SK-N-MC (cell line): ENCODE measurements around the gene ERC2.

Experiments
- DNase-seq: peaks from one replicate; pipeline ENCODE4 v3.0.0-alpha.2; 2011; ENCODE audit warnings: low read depth, low spot score
- H3K27ac ChIP-seq: fragments of 200-600 bp; sonication (generic); 2 replicates; pipeline ENCODE4 v1.5.1; 2016; ENCODE audit warnings: mixed run types
- H3K36me3 ChIP-seq: fragments of 200-600 bp; sonication (generic); 2 replicates; pipeline ENCODE4 v1.6.1; 2017; ENCODE audit warnings: antibody characterized with exemption, low read length, mixed read lengths; ENCODE audit not compliant: insufficient read depth
- H3K4me3 ChIP-seq: fragments of 200-600 bp; sonication (generic); 2 replicates; pipeline ENCODE4 v1.5.1; 2016
- H3K9ac ChIP-seq: fragments of 200-600 bp; sonication (generic); 2 replicates; pipeline ENCODE4 v1.8.0; 2017; ENCODE audit warnings: mixed run types, mixed read lengths; ENCODE audit not compliant: insufficient read length
- H3K9me3 ChIP-seq: fragments of 200-600 bp; sonication (generic); 2 replicates; pipeline ENCODE4 v1.6.1; 2017; ENCODE audit warnings: low read depth, mild to moderate bottlenecking, antibody characterized with exemption, low read length, moderate library complexity, mixed read lengths
- EZH2 ChIP-seq: fragments of 200-600 bp; sonication (generic); IDR thresholded peaks from one replicate; pipeline ENCODE4 v1.6.1; 2017; ENCODE audit warnings: antibody characterized with exemption
- FOXP2 ChIP-seq: optimal IDR thresholded peaks from 2 replicates; pipeline ENCODE3; 2011; ENCODE audit warnings: mild to moderate bottlenecking, moderate library complexity; ENCODE audit not compliant: insufficient read depth; ENCODE audit errors: extremely low read length, control extremely low read depth
- POLR2AphosphoS5 ChIP-seq: IDR thresholded peaks from 2 replicates; pipeline ENCODE4 v1.6.1; 2012; ENCODE audit warnings: mild to moderate bottlenecking, low read depth, low read length, borderline replicate concordance

ERC2 gene

GRCh38 chr3:55607175-55607574 lies 861.1 kb downstream of the ERC2 start:
- no peak overlapping the region for H3K4me3 ChIP-seq
- no peak overlapping the region for H3K9ac ChIP-seq
- no peak overlapping the region for H3K27ac ChIP-seq
- TF ChIP-seq POLR2AphosphoS5: no peak
- TF ChIP-seq EZH2: no peak
- no peak for TF ChIP-seq FOXP2
- H3K9me3 ChIP-seq: no peaks in the 10 kb centered on the region
- H3K36me3 ChIP-seq: no peaks in the 10 kb centered on the region
- no peak for DNase-seq

GRCh38 chr3:55605443-55606236 lies 862.6 kb downstream of the ERC2 start:
- no peaks in the 10 kb centered on the region for H3K9me3 ChIP-seq
- no peak for DNase-seq
- TF ChIP-seq FOXP2 (no peak), EZH2 (no peak), POLR2AphosphoS5 (no peak)
- H3K36me3 ChIP-seq: no peaks in the 10 kb centered on the region
- no peak overlapping the region for H3K4me3 ChIP-seq
- no peak overlapping the region for H3K27ac ChIP-seq
- H3K9ac ChIP-seq: no peak overlapping the region

DNA sequence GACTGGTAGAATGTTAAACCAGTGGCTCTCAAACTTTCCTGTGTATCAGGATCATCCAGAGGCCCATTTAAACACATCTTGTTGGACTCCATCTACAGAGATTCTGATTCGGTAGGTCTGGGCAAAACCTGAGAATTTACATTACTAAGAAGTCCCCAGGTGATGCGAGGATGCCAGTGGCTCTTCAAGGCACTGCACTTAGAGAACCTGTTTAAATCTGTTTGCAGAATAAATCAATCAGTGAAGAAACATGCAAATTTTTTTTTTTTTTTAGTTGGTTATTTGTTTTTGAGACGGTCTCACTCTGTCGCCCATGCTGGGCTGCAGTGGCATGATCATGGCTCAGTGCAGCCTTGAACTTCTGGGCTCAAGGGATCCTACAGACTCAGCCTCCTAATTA lies 863.4 kb downstream of the ERC2 start:
- Histone ChIP-seq H3K9ac (no peak overlapping the region), H3K4me3 (no peak overlapping the region), H3K9me3 (no peaks in the 10 kb centered on the region), H3K27ac (no peak overlapping the region), H3K36me3 (no peaks in the 10 kb centered on the region)
- TF ChIP-seq POLR2AphosphoS5 (no peak), FOXP2 (no peak), EZH2 (no peak)
- no peak for DNase-seq

DNA sequence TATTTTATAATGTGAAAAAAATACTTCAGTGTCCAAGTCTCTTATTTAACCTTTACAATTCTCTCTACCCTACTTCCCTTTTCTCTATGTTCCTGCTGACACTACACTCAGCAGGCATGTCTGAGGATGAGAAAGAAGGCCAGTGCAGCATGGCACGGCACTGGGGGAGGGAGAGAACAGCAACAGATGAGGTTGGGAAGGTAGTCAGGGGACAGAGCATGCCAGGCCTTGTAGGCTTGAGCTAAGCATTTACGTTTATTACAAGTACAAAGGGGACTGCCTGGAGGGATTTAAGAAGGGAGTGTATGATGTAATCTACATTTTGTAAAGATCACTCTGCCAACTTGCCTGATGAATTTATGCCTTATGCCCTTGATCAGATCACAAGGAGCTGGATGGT lies 863.9 kb downstream of the ERC2 start:
- Histone ChIP-seq H3K9ac (no peak overlapping the region), H3K9me3 (no peaks in the 10 kb centered on the region), H3K36me3 (no peaks in the 10 kb centered on the region), H3K4me3 (no peak overlapping the region), H3K27ac (no peak overlapping the region)
- DNase-seq: no peak
- TF ChIP-seq POLR2AphosphoS5 (no peak), FOXP2 (no peak), EZH2 (no peak)

DNA sequence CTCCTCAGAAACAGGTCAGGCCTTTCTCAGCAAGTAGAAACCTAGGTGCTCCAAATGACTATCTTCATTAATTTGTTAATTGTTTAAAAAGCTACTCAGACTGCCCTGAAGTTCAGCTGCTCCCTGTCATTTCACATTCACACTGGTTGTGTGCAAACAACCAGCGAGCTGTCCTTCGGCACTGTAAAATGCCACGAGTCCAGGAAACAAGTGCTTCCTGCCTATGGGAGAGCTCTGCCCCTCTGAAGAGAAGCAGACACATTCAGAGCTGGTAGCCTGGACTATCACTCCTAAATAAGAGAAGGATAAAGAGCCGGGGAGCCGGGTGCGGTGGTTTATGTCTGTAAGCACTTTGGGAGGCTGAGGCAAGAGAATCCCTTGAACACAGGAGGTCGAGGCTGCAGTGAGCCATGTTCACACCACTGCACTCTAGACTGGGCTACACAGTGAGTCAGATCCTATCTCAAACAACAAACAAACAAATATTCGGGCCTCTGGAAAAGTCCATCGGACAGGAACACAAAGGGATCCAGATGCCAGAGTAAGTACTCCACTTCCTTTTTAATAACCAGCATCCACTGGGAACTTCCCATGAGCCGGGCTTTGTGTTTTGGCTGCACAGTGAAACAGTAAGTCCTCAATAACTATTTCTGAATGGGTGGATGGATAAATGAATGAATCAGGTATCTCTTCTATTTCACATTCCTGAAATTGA lies 866.7 kb downstream of the ERC2 start:
- Histone ChIP-seq H3K9ac (no peak overlapping the region), H3K4me3 (no peak overlapping the region), H3K36me3 (no peaks in the 10 kb centered on the region), H3K9me3 (no peaks in the 10 kb centered on the region), H3K27ac (no peak overlapping the region)
- TF ChIP-seq EZH2 (no peak), POLR2AphosphoS5 (no peak), FOXP2 (no peak)
- no peak for DNase-seq

GRCh38 chr3:55598224-55598623 lies 870.0 kb downstream of the ERC2 start:
- no peak for TF ChIP-seq EZH2
- TF ChIP-seq FOXP2: no peak
- TF ChIP-seq POLR2AphosphoS5: no peak
- no peaks in the 10 kb centered on the region for H3K9me3 ChIP-seq

DNA sequence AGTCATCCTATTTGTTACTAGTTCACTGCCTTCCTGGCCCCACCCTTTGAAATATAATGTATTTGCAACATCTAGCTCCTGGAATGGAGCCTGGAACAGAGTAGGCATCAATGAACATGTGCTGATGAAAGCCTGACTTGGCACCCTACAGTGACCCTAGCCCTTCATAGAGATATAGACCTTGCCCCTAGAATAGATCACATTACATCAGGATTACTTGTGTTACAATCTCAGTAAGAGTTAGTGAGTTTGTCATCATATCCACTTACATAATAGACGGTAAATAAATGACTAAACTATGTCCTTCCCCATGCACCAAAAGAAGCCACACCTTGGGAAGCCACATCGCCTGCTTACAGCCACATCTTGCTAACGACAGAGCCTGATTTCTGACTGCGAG lies 870.6 kb downstream of the ERC2 start:
- H3K4me3 ChIP-seq: no peak overlapping the region
- DNase-seq: no peak
- TF ChIP-seq EZH2 (no peak), FOXP2 (no peak), POLR2AphosphoS5 (no peak)
- H3K36me3 ChIP-seq: no peaks in the 10 kb centered on the region
- no peaks in the 10 kb centered on the region for H3K9me3 ChIP-seq
- H3K27ac ChIP-seq: no peak overlapping the region
- no peak overlapping the region for H3K9ac ChIP-seq

More at GRCh38 chr3:55598224-55598623, 870.0 kb downstream of the ERC2 start:
- Histone ChIP-seq H3K36me3 (no peaks in the 10 kb centered on the region), H3K4me3 (no peak overlapping the region), H3K9ac (no peak overlapping the region), H3K27ac (no peak overlapping the region)
- no peak for DNase-seq

GRCh38 chr3:55596212-55596611 lies 872.1 kb downstream of the ERC2 start:
- Histone ChIP-seq H3K9me3 (no peaks in the 10 kb centered on the region), H3K9ac (no peak overlapping the region), H3K36me3 (no peaks in the 10 kb centered on the region), H3K4me3 (no peak overlapping the region), H3K27ac (no peak overlapping the region)
- no peak for DNase-seq
- TF ChIP-seq FOXP2: no peak
- no peak for TF ChIP-seq POLR2AphosphoS5
- no peak for TF ChIP-seq EZH2
